Stimulated activated naive CD8-positive, alpha-beta T cell treated with anti-CD3 and anti-CD28 coated beads, Interleukin-15, Interleukin-2, amounts not matched to agents 100 ng/mL and 50 ng/mL, for 24 hours (primary cell): ENCODE results near the gene ST3GAL3.

Experiments used
- H3K27ac Mint-ChIP-seq: one replicate; pipeline ENCODE4 v1.8.0; 2021; ENCODE audit warnings: mild to moderate bottlenecking, mixed read lengths
- H3K27me3 Mint-ChIP-seq: one replicate; pipeline ENCODE4 v1.8.0; 2021; ENCODE audit warnings: mixed read lengths
- H3K36me3 Mint-ChIP-seq: one replicate; pipeline ENCODE4 v1.8.0; 2021; ENCODE audit warnings: low read depth, mixed read lengths
- H3K4me1 Mint-ChIP-seq: one replicate; pipeline ENCODE4 v1.8.0; 2021; ENCODE audit warnings: low read depth, mixed read lengths
- H3K4me3 Mint-ChIP-seq: one replicate; pipeline ENCODE4 v1.8.0; 2021; ENCODE audit warnings: mild to moderate bottlenecking, mixed read lengths
- H3K9me3 Mint-ChIP-seq: one replicate; pipeline ENCODE4 v1.8.0; 2021; ENCODE audit warnings: mixed read lengths

ST3GAL3 gene

DNA sequence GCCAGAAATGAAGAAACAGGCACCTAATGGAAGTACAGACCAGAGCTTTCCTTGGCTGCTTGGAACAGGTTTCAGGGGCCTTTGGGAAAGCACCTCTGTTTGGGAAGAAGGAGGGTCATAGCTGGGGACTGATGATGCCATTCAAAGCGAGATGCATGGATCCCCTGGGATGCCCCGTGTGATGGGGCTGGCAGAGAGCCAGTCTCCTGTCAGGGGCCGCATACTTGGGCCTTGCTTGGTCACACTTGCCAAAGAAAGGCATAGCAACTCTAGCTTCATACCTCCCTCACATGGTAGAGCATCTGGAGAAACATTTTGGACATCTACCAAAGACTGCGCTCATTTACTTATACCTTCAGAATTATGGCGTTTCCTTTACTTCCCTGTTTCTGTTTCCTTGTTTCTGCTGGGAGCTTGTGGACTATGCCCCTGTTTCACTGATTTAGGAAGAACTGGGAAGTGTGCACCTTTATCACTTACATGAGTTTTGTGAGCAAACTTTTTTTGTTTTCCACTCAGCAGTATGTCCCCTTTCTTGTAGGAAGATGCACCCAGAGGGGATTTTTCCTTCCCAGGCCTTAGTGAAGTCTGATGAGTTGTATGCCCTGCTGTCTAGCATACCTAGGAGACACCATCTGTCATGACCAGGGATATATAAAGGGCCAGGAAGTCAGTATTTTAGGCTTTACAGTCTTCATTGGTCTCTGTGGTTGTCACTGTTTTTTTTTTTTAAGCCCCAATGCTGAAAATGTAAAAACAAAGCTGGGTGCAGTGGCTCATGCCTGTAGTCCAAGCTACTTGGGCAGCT lies 19.8 kb upstream of the ST3GAL3 start:
- peaks cover 76% of the 10 kb centered on the region for H3K36me3 Mint-ChIP-seq

DNA sequence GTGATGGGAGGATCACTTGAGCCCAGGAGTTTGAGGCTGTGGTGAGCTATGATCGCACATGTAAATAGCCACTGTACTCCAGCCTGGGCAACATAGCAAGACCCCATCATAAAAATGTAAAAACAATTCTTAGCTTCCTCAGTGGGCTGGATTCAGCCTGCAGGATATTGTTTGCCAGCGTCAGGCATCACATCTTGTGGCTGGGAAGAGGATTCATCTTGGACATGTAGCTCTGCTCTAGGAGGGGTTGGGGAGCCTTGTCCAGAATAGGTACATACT lies 19.3 kb upstream of the ST3GAL3 start:
- no peaks in the 10 kb centered on the region for H3K27me3 Mint-ChIP-seq

More for the DNA sequence above, 19.8 kb upstream of the ST3GAL3 start:
- H3K27ac Mint-ChIP-seq, result no peak overlapping the region
- no peaks in the 10 kb centered on the region for H3K27me3 Mint-ChIP-seq
- H3K9me3 Mint-ChIP-seq, result no peaks in the 10 kb centered on the region
- H3K4me1 Mint-ChIP-seq, result no peaks in the 10 kb centered on the region
- no peak overlapping the region for H3K4me3 Mint-ChIP-seq

DNA sequence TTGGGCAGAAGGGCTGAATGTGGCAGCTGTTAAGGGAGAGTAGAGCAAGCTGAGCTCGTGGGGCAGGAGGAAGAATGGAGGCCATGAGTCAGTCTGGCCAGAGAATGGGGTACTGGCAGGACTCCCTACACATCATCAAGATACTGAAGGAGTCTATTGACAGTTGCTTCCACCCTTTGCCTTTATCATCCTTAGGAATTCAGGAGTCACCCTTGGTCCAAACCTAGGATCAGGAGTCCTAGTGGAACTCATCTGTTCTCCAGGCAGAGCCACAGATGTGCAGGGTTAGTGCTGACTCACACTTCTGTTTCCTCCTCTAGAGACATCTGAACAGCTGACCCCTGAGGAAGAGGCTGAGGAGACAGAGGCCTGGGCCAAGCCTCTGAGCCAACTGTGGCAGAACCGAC lies 18.7 kb upstream of the ST3GAL3 start:
- Mint-ChIP-seq H3K27ac (no peak overlapping the region), H3K9me3 (no peaks in the 10 kb centered on the region), H3K27me3 (no peaks in the 10 kb centered on the region), H3K4me3 (no peak overlapping the region), H3K4me1 (no peaks in the 10 kb centered on the region), H3K36me3 (peaks cover 81% of the 10 kb centered on the region)

More for the DNA sequence above, 19.3 kb upstream of the ST3GAL3 start:
- Mint-ChIP-seq H3K9me3 (no peaks in the 10 kb centered on the region), H3K4me1 (no peaks in the 10 kb centered on the region), H3K36me3 (peaks cover 80% of the 10 kb centered on the region), H3K27ac (no peak overlapping the region), H3K4me3 (no peak overlapping the region)

- H3K27ac Mint-ChIP-seq, result no peak overlapping the region
- H3K9me3 Mint-ChIP-seq, result no peaks in the 10 kb centered on the region
- no peak overlapping the region for H3K4me3 Mint-ChIP-seq
- peaks cover 76% of the 10 kb centered on the region for H3K36me3 Mint-ChIP-seq
- H3K27me3 Mint-ChIP-seq, result no peaks in the 10 kb centered on the region
- no peaks in the 10 kb centered on the region for H3K4me1 Mint-ChIP-seq
Observed at GRCh38 chr1:43689289-43689688, 18.0 kb upstream of the ST3GAL3 start.

DNA sequence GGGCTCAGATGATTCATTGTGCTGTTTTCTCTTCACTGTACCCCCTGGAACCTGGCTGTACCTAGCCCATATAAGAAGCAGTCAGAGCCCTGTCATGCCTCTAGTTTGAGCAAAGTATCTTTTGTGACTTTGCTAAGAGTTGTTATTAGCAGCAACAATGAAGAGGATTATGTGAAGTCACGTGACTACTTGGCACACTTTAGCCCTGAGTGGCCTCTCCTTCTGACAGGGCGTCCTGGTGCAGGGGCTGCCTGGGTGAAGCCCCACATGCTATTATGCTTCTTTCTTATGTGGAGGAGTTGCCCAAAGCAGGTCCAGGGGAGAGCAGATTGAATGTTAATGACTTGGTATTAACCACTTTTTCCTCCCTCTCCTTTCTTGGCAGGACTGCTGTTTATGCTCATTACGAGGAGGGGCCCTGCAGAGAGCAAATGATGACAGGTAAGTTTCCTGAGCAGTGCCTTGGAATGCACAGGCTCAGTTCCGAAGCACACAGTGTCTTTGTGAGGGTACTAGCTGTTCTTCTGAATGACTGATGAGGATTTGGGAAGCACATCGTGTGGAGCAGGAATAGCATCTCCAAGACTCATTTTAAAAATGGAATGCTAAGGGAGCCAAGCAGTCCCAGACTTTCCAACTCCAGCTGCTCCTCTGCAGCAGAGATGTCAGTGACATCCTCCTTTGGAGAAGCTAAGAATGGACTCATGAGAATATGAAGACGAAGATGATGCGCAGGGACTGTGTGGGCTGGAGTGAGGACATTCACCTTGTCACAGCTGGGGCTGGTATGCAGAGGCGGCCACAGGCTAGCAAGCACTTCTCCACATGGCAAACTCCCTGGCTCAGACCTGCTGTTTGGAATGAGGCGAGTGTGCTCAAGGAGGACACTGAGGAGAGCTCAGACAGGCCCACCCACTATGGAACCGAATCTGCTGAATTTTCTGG lies 15.2 kb upstream of the ST3GAL3 start:
- H3K36me3 Mint-ChIP-seq, result peaks cover 56% of the 10 kb centered on the region
- H3K27me3 Mint-ChIP-seq, result no peaks in the 10 kb centered on the region
- H3K4me3 Mint-ChIP-seq, result no peak overlapping the region
- H3K4me1 Mint-ChIP-seq, result no peaks in the 10 kb centered on the region
- no peak overlapping the region for H3K27ac Mint-ChIP-seq
- H3K9me3 Mint-ChIP-seq, result no peaks in the 10 kb centered on the region

DNA sequence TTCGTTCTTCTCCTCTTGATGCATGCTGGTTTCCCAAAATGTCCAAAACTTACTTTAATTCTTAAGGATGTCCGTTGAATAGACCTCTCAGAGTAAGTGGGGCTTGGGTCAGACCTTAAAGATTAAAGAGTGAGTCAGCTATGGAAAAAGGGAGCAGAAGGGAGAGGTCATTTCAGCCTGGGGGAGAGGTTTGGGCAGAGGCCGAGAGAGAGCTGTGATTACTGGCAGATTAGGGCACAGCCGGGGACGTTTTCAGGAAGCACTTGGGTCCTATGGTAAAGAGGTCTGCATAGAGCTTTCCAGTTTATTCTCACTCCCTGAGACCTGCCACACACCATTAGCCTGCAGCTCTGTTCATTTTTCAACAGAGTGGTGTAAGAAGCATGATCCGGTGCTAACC lies 14.0 kb upstream of the ST3GAL3 start:
- H3K27me3 Mint-ChIP-seq, result no peaks in the 10 kb centered on the region
- H3K9me3 Mint-ChIP-seq, result no peaks in the 10 kb centered on the region
- H3K4me1 Mint-ChIP-seq, result no peaks in the 10 kb centered on the region
- no peak overlapping the region for H3K4me3 Mint-ChIP-seq
- no peak overlapping the region for H3K27ac Mint-ChIP-seq
- peaks cover 52% of the 10 kb centered on the region for H3K36me3 Mint-ChIP-seq

DNA sequence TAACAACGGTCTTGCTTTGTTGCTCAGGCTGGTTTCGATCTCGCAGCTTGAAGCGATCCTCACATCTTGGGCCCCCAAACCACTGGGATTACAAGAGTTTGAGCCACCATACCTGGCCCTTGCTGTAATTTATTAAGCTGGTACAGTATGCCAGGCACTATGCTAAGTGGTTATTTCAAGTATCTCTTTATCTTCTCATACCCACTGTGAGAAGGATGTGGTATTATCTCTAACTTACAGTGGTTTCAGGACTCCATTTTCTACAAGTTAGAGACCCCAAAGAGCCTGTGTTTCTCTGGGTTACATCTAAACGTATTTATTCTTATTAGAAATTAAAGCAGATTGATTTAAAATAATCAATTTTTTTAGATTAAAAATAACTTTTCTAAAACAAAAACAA lies 8.1 kb upstream of the ST3GAL3 start:
- H3K27ac Mint-ChIP-seq, result no peak overlapping the region
- no peak overlapping the region for H3K4me3 Mint-ChIP-seq
- no peaks in the 10 kb centered on the region for H3K27me3 Mint-ChIP-seq
- no peaks in the 10 kb centered on the region for H3K9me3 Mint-ChIP-seq
- H3K36me3 Mint-ChIP-seq, result peaks cover 31% of the 10 kb centered on the region
- H3K4me1 Mint-ChIP-seq, result no peaks in the 10 kb centered on the region

DNA sequence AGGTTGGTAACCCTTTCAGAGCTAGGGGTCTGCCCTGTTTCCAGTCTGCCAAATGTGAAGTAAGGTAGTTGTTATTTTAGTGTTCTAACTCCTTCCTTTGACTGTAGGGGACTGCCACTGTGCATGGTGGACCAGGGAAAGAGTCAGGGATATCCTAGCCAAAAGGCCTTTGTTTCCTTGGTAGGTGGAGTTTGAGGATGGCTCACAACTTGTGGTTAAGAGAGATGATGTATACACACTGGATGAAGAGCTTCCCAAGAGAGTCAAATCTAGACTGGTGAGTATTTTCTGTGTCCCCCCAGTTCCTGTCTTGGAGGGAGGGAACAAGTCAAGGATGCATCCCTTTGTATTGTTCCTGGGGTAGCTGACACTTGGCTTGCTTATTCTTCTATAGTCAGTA lies 3.5 kb upstream of the ST3GAL3 start:
- no peaks in the 10 kb centered on the region for H3K9me3 Mint-ChIP-seq
- H3K4me3 Mint-ChIP-seq, result no peak overlapping the region
- H3K4me1 Mint-ChIP-seq, result peaks cover 27% of the 10 kb centered on the region
- H3K27me3 Mint-ChIP-seq, result no peaks in the 10 kb centered on the region
- H3K27ac Mint-ChIP-seq, result no peak overlapping the region
- peaks cover 39% of the 10 kb centered on the region for H3K36me3 Mint-ChIP-seq

DNA sequence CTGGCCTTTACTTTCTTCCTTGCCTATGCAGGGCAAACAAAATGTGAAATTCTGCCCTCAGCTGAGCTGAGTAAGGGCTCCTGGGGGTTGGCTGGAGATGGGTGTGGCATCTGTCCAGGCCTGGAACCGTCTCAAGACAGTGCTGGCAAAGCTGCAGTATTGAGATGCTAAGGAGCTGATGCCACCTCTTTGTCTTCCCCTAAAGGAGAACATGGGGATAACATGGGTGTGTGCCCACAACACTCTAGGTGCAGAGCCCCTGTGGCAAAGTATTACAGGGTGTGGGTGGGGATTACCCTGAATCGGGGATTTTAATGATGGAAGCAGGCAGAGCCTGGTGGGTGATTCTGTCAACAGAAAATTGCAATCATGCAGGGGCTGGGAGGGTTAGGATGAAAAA lies 2.5 kb upstream of the ST3GAL3 start:
- Mint-ChIP-seq H3K4me3 (no peak overlapping the region), H3K9me3 (no peaks in the 10 kb centered on the region), H3K27ac (no peak overlapping the region), H3K27me3 (no peaks in the 10 kb centered on the region), H3K4me1 (peaks cover 30% of the 10 kb centered on the region), H3K36me3 (peaks cover 38% of the 10 kb centered on the region)

GRCh38 chr1:43705334-43705733 lies 2.0 kb upstream of the ST3GAL3 start:
- Mint-ChIP-seq H3K4me3 (peak overlapping the region; percentile 87), H3K9me3 (no peaks in the 10 kb centered on the region), H3K27me3 (no peaks in the 10 kb centered on the region), H3K27ac (no peak overlapping the region), H3K36me3 (peaks cover 41% of the 10 kb centered on the region), H3K4me1 (peaks cover 32% of the 10 kb centered on the region)

DNA sequence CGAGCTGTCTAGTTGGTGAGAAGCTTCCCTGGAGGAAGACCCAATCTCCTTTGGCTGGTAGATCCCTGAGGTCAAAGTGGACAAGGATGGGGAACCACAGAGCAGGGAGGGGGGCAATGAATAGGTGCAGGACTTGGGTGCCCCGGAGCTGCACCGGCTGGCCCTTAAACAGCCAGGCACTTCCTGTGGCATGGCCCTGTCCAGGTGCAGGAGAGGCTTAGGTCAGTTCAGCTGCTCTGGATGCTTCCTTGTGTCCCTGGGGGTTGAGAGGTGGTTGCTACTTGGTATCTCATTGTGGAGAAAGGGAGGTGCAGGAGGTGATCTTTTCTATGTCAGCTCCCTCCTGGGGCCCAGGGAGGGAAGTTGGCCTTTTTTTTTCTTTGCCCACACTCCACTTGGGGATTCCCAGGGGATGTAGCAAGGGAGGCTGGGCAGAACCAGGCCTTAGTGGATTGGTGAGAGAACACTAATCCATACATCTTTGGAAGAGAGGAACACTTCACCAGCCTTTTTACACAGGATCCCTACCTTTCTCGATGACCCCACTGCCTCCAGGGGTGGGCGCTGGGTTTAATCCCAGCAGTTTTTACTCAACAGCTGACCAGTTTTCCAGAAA lies 1.2 kb upstream of the ST3GAL3 start:
- Mint-ChIP-seq H3K4me3 (peak overlapping the region; percentile 87), H3K27ac (peak overlapping the region; percentile 82), H3K4me1 (peaks cover 35% of the 10 kb centered on the region), H3K9me3 (no peaks in the 10 kb centered on the region), H3K27me3 (no peaks in the 10 kb centered on the region), H3K36me3 (peaks cover 46% of the 10 kb centered on the region)

GRCh38 chr1:43706598-43707189 lies 642 bp upstream of the ST3GAL3 start:
- no peaks in the 10 kb centered on the region for H3K27me3 Mint-ChIP-seq
- H3K27ac Mint-ChIP-seq, result peak overlapping the region; percentile 82
- H3K36me3 Mint-ChIP-seq, result peaks cover 42% of the 10 kb centered on the region
- H3K4me3 Mint-ChIP-seq, result peak overlapping the region; percentile 87
- peaks cover 35% of the 10 kb centered on the region for H3K4me1 Mint-ChIP-seq
- H3K9me3 Mint-ChIP-seq, result no peaks in the 10 kb centered on the region

- peak overlapping the region; percentile 92 for H3K4me3 Mint-ChIP-seq
- no peaks in the 10 kb centered on the region for H3K27me3 Mint-ChIP-seq
- H3K27ac Mint-ChIP-seq, result peak overlapping the region; percentile 86
Observed at GRCh38 chr1:43708002-43708410, 670 bp downstream of the ST3GAL3 start.

GRCh38 chr1:43711049-43711448 lies 3.7 kb downstream of the ST3GAL3 start:
- Mint-ChIP-seq H3K27me3 (no peaks in the 10 kb centered on the region), H3K4me3 (no peak overlapping the region), H3K27ac (no peak overlapping the region), H3K4me1 (peaks cover 22% of the 10 kb centered on the region), H3K36me3 (peaks cover 22% of the 10 kb centered on the region), H3K9me3 (no peaks in the 10 kb centered on the region)

More at GRCh38 chr1:43708002-43708410, 670 bp downstream of the ST3GAL3 start:
- H3K9me3 Mint-ChIP-seq, result no peaks in the 10 kb centered on the region
- peaks cover 35% of the 10 kb centered on the region for H3K4me1 Mint-ChIP-seq
- H3K36me3 Mint-ChIP-seq, result peaks cover 44% of the 10 kb centered on the region
